Measurements from ENCODE around the gene ZNF512B. TPM values are rescaled to one million over a fixed set of nuclear protein-coding genes. Genes with fewer than 3 reads are reported as not detected.
A peak's percentile ranks its signal among the peaks of the same experiment; 100 is the strongest.

The ZNF512B gene
- total and polyA plus RNA-seq, 2 experiments from 2014 or later, result 6.1 to 28.8 TPM

DNA sequence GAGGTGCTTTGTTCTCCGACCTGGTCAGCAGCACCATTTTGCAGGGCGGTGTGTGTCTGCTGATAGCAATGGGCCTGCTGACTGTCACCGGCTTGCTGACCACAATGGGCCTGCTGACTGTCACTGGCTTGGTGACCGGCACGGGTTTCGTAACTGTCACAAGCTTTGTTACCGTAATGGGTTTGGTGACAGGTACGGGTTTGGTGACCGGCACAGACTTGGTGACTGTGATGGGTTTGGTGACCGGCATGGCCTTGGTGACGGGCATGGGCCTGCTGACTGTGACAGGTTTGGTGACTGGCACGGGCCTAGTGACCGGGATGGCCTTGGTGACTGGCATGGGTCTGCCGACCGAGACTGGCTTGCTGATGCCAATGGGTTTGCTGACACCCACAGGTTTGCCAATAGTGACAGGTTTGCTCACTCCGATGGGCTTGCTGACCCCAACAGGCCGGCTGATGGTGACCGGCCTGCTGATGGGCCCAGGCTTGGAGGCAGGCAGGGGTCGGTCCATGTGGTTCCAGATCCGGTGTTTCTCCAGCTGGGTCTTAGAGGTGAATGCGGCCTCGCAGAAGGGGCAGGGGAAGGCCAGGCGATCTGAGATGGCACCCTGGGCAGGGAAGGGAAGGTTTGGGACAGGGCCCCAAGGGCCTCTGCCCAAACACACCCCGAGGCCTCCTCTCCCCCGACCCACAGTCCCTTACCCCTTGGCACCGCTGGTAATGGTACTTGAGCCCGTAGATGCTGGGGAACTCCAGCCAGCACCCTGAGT is 3.4 kb downstream of the ZNF512B start:
- H2AFZ ChIP-seq, result no peak overlapping the region
- peaks cover 18% of the 10 kb centered on the region; the same call in 2 of the 3 replicates for H3K36me3 Mint-ChIP-seq (ENCODE audit: low read depth)
- peaks cover 8% of the 10 kb centered on the region for H3K4me1 ChIP-seq (ENCODE audit: insufficient read depth)
- peaks cover 7% of the 10 kb centered on the region; the same call in 1 of the 2 replicates for H3K27me3 ChIP-seq (ENCODE audit: insufficient read depth)
- H4K20me1 ChIP-seq (replicated peaks; ENCODE audit: insufficient read depth), result no peaks in the 10 kb centered on the region
- H3K27ac Mint-ChIP-seq, result no peak overlapping the region
- H3K27me3 Mint-ChIP-seq (ENCODE audit: insufficient read depth, low read depth, poor library complexity), result peaks cover 12% of the 10 kb centered on the region
- no peaks in the 10 kb centered on the region for H3K36me3 ChIP-seq (ENCODE audit: insufficient read depth)
- H3F3A ChIP-seq (replicated peaks; ENCODE audit: low read depth), result no peaks in the 10 kb centered on the region
- no peak for ATAC-seq
- no peak overlapping the region for H3K4me2 ChIP-seq
- no peak overlapping the region for H3K4me3 Mint-ChIP-seq
- H3K9me3 Mint-ChIP-seq, result no peaks in the 10 kb centered on the region
- H3K27ac ChIP-seq (ENCODE audit: low read depth), result no peak overlapping the region
- DNase-seq (ENCODE audit: low spot score), result no peak
- no peaks in the 10 kb centered on the region for H3K9me2 ChIP-seq (ENCODE audit: insufficient read depth)
- peaks cover 4% of the 10 kb centered on the region; the same call in 1 of the 3 replicates for H3K4me1 Mint-ChIP-seq
- TF ChIP-seq POLR2AphosphoS5 (IDR thresholded peaks at IDR 0.05; ENCODE audit: low read depth) (0 out of 2 replicates have a peak, but pooled peaks have one; percentile 7), CREB1 (CRISPR knock-in tag; IDR thresholded peaks at IDR 0.05; ENCODE audit: low read depth) (no peak), EZH2phosphoT487 (IDR thresholded peaks at IDR 0.05; ENCODE audit: unreplicated experiment) (no peak), NANOG (IDR thresholded peaks at IDR 0.05; ENCODE audit: borderline replicate concordance) (no peak), JUNB (IDR thresholded peaks at IDR 0.05; ENCODE audit: unreplicated experiment) (no peak), EZH2 (IDR thresholded peaks at IDR 0.05; ENCODE audit: low read depth, unreplicated experiment) (no peak)
- TF ChIP-seq, protein P1, sequence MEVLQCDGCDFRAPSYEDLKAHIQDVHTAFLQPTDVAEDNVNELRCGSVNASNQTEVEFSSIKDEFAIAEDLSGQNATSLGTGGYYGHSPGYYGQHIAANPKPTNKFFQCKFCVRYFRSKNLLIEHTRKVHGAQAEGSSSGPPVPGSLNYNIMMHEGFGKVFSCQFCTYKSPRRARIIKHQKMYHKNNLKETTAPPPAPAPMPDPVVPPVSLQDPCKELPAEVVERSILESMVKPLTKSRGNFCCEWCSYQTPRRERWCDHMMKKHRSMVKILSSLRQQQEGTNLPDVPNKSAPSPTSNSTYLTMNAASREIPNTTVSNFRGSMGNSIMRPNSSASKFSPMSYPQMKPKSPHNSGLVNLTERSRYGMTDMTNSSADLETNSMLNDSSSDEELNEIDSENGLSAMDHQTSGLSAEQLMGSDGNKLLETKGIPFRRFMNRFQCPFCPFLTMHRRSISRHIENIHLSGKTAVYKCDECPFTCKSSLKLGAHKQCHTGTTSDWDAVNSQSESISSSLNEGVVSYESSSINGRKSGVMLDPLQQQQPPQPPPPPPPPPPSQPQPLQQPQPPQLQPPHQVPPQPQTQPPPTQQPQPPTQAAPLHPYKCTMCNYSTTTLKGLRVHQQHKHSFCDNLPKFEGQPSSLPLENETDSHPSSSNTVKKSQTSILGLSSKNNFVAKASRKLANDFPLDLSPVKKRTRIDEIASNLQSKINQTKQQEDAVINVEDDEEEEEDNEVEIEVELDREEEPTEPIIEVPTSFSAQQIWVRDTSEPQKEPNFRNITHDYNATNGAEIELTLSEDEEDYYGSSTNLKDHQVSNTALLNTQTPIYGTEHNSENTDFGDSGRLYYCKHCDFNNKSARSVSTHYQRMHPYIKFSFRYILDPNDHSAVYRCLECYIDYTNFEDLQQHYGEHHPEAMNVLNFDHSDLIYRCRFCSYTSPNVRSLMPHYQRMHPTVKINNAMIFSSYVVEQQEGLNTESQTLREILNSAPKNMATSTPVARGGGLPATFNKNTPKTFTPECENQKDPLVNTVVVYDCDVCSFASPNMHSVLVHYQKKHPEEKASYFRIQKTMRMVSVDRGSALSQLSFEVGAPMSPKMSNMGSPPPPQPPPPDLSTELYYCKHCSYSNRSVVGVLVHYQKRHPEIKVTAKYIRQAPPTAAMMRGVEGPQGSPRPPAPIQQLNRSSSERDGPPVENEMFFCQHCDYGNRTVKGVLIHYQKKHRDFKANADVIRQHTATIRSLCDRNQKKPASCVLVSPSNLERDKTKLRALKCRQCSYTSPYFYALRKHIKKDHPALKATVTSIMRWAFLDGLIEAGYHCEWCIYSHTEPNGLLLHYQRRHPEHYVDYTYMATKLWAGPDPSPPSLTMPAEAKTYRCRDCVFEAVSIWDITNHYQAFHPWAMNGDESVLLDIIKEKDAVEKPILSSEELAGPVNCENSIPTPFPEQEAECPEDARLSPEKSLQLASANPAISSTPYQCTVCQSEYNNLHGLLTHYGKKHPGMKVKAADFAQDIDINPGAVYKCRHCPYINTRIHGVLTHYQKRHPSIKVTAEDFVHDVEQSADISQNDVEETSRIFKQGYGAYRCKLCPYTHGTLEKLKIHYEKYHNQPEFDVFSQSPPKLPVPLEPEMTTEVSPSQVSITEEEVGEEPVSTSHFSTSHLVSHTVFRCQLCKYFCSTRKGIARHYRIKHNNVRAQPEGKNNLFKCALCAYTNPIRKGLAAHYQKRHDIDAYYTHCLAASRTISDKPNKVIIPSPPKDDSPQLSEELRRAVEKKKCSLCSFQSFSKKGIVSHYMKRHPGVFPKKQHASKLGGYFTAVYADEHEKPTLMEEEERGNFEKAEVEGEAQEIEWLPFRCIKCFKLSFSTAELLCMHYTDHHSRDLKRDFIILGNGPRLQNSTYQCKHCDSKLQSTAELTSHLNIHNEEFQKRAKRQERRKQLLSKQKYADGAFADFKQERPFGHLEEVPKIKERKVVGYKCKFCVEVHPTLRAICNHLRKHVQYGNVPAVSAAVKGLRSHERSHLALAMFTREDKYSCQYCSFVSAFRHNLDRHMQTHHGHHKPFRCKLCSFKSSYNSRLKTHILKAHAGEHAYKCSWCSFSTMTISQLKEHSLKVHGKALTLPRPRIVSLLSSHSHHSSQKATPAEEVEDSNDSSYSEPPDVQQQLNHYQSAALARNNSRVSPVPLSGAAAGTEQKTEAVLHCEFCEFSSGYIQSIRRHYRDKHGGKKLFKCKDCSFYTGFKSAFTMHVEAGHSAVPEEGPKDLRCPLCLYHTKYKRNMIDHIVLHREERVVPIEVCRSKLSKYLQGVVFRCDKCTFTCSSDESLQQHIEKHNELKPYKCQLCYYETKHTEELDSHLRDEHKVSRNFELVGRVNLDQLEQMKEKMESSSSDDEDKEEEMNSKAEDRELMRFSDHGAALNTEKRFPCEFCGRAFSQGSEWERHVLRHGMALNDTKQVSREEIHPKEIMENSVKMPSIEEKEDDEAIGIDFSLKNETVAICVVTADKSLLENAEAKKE (CRISPR knock-in tag; IDR thresholded peaks at IDR 0.05), result no peak
- H3K79me2 ChIP-seq (replicated peaks; ENCODE audit: insufficient read depth), result peaks cover 9% of the 10 kb centered on the region
- no peak overlapping the region for H3K4me3 ChIP-seq
